Adipose tissue (tissue), 3 donors: ENCODE results near the gene AIF1L. TPM values are rescaled to one million over a fixed set of nuclear protein-coding genes. Genes with fewer than 3 reads are reported as not detected.
"Not testable (repeated sequence)": the region's sequence is repeated elsewhere in the genome, so short reads cannot be mapped to it uniquely, and the experiment has no call there.

Experiments used
- H3K27ac ChIP-seq: one replicate; pipeline ENCODE4 v1.5.1; 2013; ENCODE audit warnings: low read depth, low read length
- WGBS, 3 donors: extraction: QIAGEN DNeasy Blood & Tissue Kit; methylation state at CpG; one replicate each; pipeline ENCODE4 v1.1.7; 2013; 5-methylcytosine and 5-hydroxymethylcytosine counted together
- polyA plus RNA-seq, 3 donors: library from polyadenylated mRNA; stranded (reverse); fragments of 200-250 nt; gene quantifications; one replicate each; pipeline ENCODE4 v1.2.3, GENCODE V29; 2013
- donor health status: healthy with polysubstance abuse.
- donor health status: Bipolar disorder and iron deficiency.
- donor health status: healthy.

The AIF1L gene
- polyA plus RNA-seq, 3 donors = 2.9 to 46.2 (median 46.2) TPM

DNA sequence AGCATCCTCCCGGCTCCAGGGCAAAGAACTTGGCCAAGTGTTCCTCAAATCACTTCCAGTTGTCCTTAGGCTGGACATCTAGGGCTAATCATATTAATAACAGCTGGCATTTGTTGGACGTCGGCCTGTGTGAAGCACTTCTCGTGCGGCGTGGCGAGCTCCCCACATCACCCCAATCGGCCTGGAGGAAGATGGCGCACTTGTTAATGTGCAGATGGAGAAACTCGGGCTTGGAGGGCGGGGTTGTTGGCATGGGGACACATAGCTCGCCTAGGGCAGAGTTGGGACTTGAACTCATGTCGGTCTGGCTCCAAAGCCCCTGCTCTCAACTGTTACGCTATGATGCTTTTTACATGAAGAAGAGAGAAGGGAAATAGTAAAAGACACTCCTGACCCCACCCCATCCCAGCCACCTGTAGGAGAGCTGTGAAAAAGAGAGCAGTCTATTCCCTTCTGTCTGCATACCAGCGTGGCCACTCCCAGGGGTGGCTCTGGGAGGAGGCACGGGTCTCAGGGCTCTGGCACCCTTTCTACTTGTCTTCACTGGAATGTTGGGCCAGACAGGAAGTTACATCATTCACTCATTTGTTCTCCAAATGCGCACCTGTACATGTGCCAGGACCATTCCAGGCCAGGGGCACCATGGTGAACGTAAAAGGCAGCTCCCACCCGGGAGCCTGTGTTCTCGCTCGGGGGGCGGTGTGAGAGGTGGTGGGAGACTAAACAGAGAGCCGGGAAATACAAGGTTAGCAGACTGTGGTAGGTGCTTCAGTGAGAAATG lies 16.2 kb downstream of the AIF1L start:
- H3K27ac ChIP-seq = no peak overlapping the region
- 79 to 89% (median 83%) methylated on average over 23 of the region's 23 CpGs for WGBS, 3 donors

GRCh38 chr9:131113655-131114054 lies 17.3 kb downstream of the AIF1L start:
- no peak overlapping the region for H3K27ac ChIP-seq
- 86 to 88% (median 88%) methylated on average over 8 of the region's 8 CpGs for WGBS, 3 donors

DNA sequence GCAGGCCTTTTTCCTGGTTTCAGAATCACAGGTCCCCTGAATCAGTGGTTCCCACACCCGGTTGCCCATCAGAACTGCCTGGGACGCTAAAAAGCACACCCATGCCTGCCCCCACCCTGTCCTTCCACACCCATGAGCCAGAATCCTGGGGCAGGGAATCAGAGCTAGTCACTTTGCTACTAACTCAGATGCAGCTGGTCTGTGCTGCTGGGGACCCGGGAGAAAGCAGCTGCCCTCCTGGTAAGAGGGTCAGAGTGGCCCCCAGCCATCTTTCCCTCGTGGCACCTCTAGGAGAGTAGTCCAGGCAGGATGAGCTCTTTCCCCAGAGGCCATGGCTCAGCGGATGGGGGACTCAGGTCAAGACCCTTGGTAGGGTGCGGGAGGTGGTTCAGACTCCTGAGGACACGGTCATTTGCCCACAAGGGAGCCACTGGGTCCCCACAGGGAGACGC lies 17.8 kb downstream of the AIF1L start:
- no peak overlapping the region for H3K27ac ChIP-seq
- WGBS, 3 donors = 81 to 87% (median 83%) methylated on average over 8 of the region's 8 CpGs

DNA sequence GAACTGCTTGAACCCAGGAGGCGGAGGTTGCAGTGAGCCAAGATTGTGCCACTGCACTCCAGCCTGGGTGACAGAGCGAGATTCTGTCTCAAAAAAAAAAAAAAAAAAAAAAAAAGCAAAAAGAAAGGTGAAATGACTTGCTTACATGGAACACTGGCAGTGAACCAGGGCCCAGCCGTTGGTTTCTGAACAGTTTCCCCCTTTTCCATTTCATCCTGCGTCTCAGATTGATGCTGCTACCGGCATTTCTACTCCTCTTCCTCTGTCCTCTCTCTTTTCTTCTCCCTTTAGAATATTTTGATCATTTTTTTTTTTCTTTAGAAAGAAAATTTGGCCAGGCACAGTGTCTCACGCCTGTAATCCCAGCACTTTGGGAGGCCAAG lies 19.0 kb downstream of the AIF1L start:
- WGBS, 3 donors = 83 to 88% (median 87%) methylated on average over 4 to 5 of the region's 6 CpGs
- H3K27ac ChIP-seq = not testable (repeated sequence)

- no peak overlapping the region for H3K27ac ChIP-seq
- 55 to 82% (median 70%) methylated on average over 22 of the region's 22 CpGs for WGBS, 3 donors
Observed at GRCh38 chr9:131116281-131117120, 20.2 kb downstream of the AIF1L start.

DNA sequence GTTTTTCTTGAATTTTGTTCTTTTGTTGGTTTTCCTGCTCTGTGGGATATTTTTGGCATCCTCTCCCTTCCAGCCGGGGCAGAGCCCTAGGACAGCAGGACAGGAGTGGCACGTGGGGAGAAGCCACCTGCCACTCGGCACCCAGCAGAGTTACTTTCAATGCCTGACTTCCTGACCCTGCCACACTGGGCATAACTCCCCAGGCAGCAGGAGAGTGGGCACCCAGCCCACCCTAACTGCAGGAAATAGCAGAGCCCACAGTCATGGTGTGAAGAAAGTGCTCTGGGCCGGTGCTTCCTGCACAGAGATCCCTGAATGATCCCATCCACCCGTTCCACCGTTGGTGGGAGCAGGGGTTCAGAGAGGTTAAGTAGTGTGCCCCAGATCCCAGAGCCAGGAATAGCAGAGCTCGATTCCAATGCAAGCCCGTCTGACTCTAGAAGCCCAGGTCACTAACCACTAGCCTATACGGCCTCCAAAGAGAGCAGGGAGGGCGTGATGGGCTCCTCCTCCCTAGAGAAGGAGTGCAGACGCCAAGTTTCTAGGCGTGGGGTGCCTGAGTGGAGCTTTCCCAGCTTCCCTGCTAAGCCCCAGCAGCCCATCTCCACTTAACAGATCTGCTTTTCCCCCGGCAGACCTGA lies 20.9 kb downstream of the AIF1L start:
- 29 to 68% (median 39%) methylated on average over 13 of the region's 13 CpGs for WGBS, 3 donors
- H3K27ac ChIP-seq = no peak overlapping the region

GRCh38 chr9:131117762-131118145 lies 21.4 kb downstream of the AIF1L start:
- H3K27ac ChIP-seq = no peak overlapping the region
- WGBS, 3 donors = 59 to 84% (median 63%) methylated on average over 4 of the region's 4 CpGs

GRCh38 chr9:131119600-131119999 lies 23.3 kb downstream of the AIF1L start:
- WGBS, 3 donors = 77 to 85% (median 84%) methylated on average over 8 of the region's 8 CpGs

DNA sequence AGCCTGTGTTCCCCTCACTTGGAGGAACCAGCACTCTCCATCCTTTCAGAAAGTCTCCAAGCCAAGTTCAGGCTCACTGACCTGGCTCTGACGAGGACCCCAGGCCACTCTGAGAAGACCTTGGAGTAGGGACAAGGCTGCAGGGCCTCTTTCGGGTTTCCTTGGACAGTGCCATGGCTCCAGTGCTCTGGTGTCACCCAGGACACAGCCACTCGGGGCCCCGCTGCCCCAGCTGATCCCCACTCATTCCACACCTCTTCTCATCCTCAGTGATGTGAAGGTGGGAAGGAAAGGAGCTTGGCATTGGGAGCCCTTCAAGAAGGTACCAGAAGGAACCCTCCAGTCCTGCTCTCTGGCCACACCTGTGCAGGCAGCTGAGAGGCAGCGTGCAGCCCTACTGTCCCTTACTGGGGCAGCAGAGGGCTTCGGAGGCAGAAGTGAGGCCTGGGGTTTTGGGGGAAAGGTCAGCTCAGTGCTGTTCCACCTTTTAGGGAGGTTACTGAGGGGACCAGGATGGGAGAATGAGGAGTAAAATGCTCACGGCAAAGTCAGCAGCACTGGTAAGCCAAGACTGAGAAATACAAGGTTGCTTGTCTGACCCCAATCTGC lies 24.4 kb downstream of the AIF1L start:
- H3K27ac ChIP-seq = no peak overlapping the region
- 89 to 91% (median 90%) methylated on average over 6 to 7 of the region's 7 CpGs for WGBS, 3 donors

More at GRCh38 chr9:131119600-131119999, 23.3 kb downstream of the AIF1L start:
- no peak overlapping the region for H3K27ac ChIP-seq

DNA sequence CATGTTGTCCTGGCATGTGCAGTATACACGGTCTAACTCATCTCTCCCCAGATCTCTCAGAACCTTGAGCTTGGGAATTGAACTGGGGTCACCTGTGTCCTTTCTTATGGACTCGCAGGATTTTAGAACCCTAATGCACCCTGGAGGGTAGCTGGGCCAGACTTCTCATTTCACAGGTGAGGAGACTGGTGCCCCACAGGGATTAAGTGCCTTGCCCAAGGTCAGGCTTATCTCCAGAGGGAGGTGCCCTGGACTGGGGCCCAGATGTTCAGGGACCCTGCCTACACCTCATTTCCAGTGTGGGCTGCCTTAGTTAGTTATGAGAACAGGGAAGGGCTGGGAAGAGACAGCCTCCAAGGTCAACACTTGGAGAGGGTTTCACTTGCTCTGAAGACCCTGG lies 25.0 kb downstream of the AIF1L start:
- no peak overlapping the region for H3K27ac ChIP-seq
- WGBS, 3 donors = 54 to 88% (median 85%) methylated on average over 2 of the region's 2 CpGs

GRCh38 chr9:131122158-131122557 lies 25.8 kb downstream of the AIF1L start:
- 69 to 92% (median 84%) methylated on average over 2 of the region's 2 CpGs for WGBS, 3 donors
- no peak overlapping the region for H3K27ac ChIP-seq

- no peak overlapping the region for H3K27ac ChIP-seq
- 2% methylated on average over 7 of the region's 7 CpGs for WGBS, 3 donors
Observed at GRCh38 chr9:131125038-131125287, 28.6 kb downstream of the AIF1L start.

DNA sequence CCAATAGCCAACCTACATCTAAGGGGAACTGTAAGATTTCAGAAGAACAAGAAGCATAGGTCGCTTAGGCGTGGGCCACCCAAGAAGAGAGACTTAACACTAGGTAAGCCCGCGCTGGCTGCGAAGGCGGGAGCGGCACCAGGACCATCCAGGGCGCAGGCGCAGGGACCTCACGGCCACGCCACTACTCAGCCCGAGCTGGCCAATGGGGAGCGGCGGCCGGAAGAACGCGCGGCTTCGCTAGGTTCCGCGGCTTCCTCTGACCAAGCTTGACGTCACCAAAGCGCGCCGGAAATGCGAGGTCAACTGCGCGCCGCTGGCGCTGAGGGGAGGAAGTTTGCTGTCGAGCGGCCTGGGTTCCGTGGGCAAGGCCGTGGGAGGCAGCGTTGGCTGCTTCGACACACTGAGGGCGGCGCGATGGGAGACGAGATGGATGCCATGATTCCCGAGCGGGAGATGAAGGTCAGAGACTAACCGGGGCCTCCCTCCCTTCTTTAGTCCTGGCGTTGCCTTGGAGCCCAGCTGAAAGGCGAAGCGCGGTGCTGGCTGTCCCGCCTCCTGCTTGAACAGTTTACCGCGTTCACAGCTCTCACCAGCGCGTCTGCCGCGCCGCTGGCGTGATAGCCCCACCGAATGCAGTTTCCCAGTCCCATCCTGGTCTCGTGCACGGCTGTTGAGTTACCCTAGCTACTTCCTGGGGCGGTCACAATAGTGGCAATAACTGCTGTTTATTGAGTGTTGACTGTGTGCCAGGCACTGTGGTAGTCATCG lies 29.1 kb downstream of the AIF1L start, which contains the start of gene NUP214:
Gene NUP214, plus strand, starts transcription at position 299 of the 771 bp plus-strand sequence. Its CDS starts 119 bp downstream, at position 418.
- no peak within 1 kb of the TSS for H3K27ac ChIP-seq
- 0% methylated on average over 59 to 61 of the region's 61 CpGs for WGBS, 3 donors

DNA sequence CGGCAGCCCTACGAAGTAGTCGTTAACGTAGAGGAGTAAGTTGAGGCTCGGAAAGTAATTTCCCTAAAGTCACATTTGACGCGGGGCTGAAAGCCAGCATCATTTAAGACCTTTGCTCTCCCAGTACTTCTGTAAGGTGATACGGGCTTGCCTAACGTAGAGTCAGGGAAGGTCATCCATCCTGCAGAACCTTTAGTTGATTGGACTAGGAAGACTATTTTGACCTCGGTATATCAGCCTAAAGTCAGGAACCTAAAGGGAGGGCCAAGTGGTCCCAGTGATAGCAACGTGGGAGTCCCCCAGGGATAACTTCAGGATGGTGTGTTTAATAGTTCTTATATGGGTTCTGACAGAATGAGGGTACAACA lies 29.7 kb downstream of the AIF1L start:
- WGBS, 3 donors = 0% methylated on average over 11 of the region's 11 CpGs
- H3K27ac ChIP-seq = no peak overlapping the region

DNA sequence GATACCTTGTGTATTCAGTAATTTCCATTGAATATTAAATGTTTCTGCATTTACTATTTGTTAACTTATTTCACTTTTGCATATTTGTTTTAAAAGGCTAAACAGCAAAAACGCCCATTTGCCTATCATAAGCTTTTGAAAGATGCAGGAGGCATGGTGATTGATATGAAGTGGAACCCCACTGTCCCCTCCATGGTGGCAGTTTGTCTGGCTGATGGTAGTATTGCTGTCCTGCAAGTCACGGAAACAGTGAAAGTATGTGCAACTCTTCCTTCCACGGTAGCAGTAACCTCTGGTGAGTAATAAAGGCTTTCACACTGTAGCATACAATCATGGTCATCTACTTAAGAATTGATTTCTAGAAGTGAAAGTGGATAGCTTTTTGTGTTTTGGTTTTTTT lies 32.9 kb downstream of the AIF1L start:
- WGBS, 3 donors = 71 to 80% (median 77%) methylated on average over 3 of the region's 3 CpGs
- no peak overlapping the region for H3K27ac ChIP-seq

DNA sequence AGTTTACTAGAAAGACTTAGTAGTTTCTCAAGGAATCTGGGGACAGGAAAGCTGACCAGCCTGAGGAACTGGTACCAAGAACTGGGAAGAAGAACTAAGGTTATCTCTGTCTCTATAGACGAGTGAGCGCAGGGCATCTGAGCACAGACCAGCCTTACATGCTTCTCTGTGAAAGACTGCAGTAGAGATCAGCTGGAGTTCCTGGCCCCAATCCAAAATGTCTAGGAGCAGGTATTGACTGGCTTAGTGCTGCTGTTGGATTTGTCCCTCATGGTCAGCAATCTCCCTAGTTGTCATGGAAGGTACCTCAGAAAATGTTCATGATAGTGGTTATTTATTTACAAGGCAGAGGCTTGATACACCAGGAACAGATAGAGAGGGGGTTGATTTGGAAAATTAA lies 42.3 kb downstream of the AIF1L start:
- no peak overlapping the region for H3K27ac ChIP-seq
- 55 to 96% (median 95%) methylated on average over 2 of the region's 2 CpGs for WGBS, 3 donors

- 90 to 94% (median 94%) methylated on average over 4 of the region's 4 CpGs for WGBS, 3 donors
- no peak overlapping the region for H3K27ac ChIP-seq
Observed at GRCh38 chr9:131140112-131140511, 43.8 kb downstream of the AIF1L start.

- 92 to 98% (median 93%) methylated on average over 3 of the region's 3 CpGs for WGBS, 3 donors
- no peak overlapping the region for H3K27ac ChIP-seq
Observed at GRCh38 chr9:131140550-131140949, 44.2 kb downstream of the AIF1L start.
